ENCODE results near the gene PHKB. TPM values are rescaled to one million over a fixed set of nuclear protein-coding genes. Genes with fewer than 3 reads are reported as not detected.

Gene PHKB
- total RNA-seq, 2 experiments from 2014 or later, result 37.5 to 39.3 TPM

GRCh38 chr16:47476654-47477345 is 15.7 kb downstream of the PHKB start:
- ATAC-seq (ENCODE audit: low read depth) (no peak), DNase-seq (no peak)
- H3K36me3 Mint-ChIP-seq, result peaks cover 18% of the 10 kb centered on the region
- no peaks in the 10 kb centered on the region for H3K9me3 Mint-ChIP-seq
- no peaks in the 10 kb centered on the region for H3K4me1 Mint-ChIP-seq
- no peaks in the 10 kb centered on the region for H3K27me3 Mint-ChIP-seq
- H3K27ac Mint-ChIP-seq, result no peak overlapping the region
- H3K4me3 Mint-ChIP-seq, result no peak overlapping the region
- POLR2A ChIA-PET, result no interaction called here

DNA sequence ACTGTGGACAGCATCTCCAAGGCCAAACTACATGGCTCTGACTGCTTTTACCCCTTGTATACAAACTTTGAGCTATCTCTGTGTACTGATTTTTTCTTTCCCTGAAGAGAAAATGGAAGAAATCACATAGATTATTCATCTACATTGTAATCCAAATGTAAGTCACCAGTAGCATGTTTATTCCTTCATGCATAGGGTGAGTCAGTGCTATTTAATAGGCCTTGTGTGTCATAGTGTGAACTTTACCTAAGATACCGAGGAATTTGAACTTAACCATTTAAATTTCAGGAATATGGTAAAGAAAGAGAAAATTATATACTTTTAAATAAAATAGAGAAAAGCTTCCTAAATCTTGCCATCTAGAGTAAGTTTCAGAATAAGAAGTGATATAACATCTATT is 16.5 kb downstream of the PHKB start:
- Mint-ChIP-seq H3K4me3 (no peak overlapping the region), H3K27ac (no peak overlapping the region), H3K4me1 (no peaks in the 10 kb centered on the region), H3K36me3 (peaks cover 20% of the 10 kb centered on the region), H3K27me3 (no peaks in the 10 kb centered on the region), H3K9me3 (no peaks in the 10 kb centered on the region)
- POLR2A ChIA-PET, result no interaction called here
- DNase-seq (no peak), ATAC-seq (ENCODE audit: low read depth) (no peak)

DNA sequence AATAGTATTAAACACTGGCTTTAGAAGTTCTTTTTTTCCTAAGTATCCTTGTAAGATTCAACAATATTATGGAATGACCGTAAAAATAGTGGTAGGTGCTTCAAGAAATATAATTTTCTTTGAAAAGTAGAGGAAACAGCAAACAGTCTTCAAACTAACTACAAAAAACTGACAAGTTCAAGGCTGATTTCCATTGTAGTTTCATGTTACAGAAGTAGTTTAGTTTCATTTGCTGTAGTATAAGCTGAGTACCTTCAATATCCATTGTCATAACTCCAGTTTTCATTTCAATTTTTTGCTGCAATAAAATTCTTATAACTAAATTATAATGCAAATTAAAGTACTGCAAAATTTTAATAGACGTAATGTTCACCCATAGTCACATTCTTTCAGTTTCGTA is 19.3 kb downstream of the PHKB start:
- peaks cover 18% of the 10 kb centered on the region for H3K36me3 Mint-ChIP-seq
- POLR2A ChIA-PET, result no interaction called here
- no peaks in the 10 kb centered on the region for H3K9me3 Mint-ChIP-seq
- DNase-seq, result no peak
- H3K27me3 Mint-ChIP-seq, result no peaks in the 10 kb centered on the region
- H3K4me1 Mint-ChIP-seq, result no peaks in the 10 kb centered on the region
- no peak for ATAC-seq (ENCODE audit: low read depth)
- no peak overlapping the region for H3K27ac Mint-ChIP-seq
- no peak overlapping the region for H3K4me3 Mint-ChIP-seq

DNA sequence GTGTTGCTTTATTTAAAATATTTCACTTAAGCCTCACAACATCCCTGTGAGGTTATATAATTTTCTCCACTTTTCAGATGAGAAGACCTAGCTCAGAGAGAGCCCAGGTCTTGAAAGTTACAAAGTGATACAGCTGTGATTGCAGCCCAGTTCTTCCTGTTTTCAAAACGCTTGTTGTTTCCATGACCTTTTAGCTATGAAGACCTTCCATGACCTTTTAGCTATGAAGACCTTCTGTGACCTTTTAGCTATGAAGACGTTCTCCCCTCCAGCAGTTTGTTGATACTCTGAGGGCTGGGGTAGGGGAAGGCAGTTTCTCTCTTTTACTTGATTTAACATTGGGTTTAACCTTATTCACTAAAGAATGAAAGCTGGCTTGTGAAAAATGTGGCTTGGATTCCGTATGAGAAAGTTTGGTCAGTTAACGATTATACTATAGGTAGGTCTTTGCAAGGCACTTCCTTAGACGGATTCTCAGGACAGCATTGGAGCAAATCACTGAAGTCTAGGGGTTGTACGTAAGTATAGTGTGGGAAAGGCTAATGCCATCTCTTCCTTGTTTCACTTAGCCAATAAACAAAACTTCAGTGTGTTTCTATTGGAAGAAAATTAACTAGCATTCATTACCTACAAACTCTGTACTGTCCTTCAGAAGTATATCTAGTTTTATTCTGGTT is 20.7 kb downstream of the PHKB start:
- H3K36me3 Mint-ChIP-seq, result peaks cover 18% of the 10 kb centered on the region
- no peaks in the 10 kb centered on the region for H3K4me1 Mint-ChIP-seq
- ATAC-seq (ENCODE audit: low read depth) (no peak), DNase-seq (no peak)
- POLR2A ChIA-PET, result no interaction called here
- H3K4me3 Mint-ChIP-seq, result no peak overlapping the region
- H3K27ac Mint-ChIP-seq, result no peak overlapping the region
- H3K27me3 Mint-ChIP-seq, result no peaks in the 10 kb centered on the region
- peaks cover 4% of the 10 kb centered on the region for H3K9me3 Mint-ChIP-seq

- no peak for ATAC-seq (ENCODE audit: low read depth)
- Mint-ChIP-seq H3K27ac (no peak overlapping the region), H3K27me3 (no peaks in the 10 kb centered on the region), H3K4me3 (no peak overlapping the region), H3K36me3 (peaks cover 31% of the 10 kb centered on the region), H3K9me3 (peaks cover 7% of the 10 kb centered on the region), H3K4me1 (no peaks in the 10 kb centered on the region)
- POLR2A ChIA-PET, result interaction anchor here (0.7 kb wide), 1 partner anchor 587 kb away, joined by 6 read pairs; no protein-coding TSS in a partner anchor
- DNase-seq, result no peak
Measured at GRCh38 chr16:47483616-47484015, 22.5 kb downstream of the PHKB start.

GRCh38 chr16:47486856-47487255 is 25.7 kb downstream of the PHKB start:
- Mint-ChIP-seq H3K4me1 (no peaks in the 10 kb centered on the region), H3K27me3 (no peaks in the 10 kb centered on the region), H3K27ac (no peak overlapping the region), H3K9me3 (peaks cover 20% of the 10 kb centered on the region), H3K4me3 (no peak overlapping the region), H3K36me3 (peaks cover 42% of the 10 kb centered on the region)
- DNase-seq, result no peak
- POLR2A ChIA-PET, result no interaction called here
- no peak for ATAC-seq (ENCODE audit: low read depth)

- Mint-ChIP-seq H3K4me1 (peaks cover 4% of the 10 kb centered on the region), H3K27ac (no peak overlapping the region), H3K4me3 (no peak overlapping the region), H3K9me3 (peaks cover 20% of the 10 kb centered on the region), H3K27me3 (no peaks in the 10 kb centered on the region), H3K36me3 (peaks cover 48% of the 10 kb centered on the region)
- POLR2A ChIA-PET, result no interaction called here
- DNase-seq (no peak), ATAC-seq (ENCODE audit: low read depth) (no peak)
Measured at GRCh38 chr16:47488051-47488450, 26.9 kb downstream of the PHKB start.

- peaks cover 46% of the 10 kb centered on the region for H3K36me3 Mint-ChIP-seq
Measured at GRCh38 chr16:47490471-47490870, 29.3 kb downstream of the PHKB start.

GRCh38 chr16:47492036-47492427 is 30.9 kb downstream of the PHKB start:
- no peak overlapping the region for H3K27ac Mint-ChIP-seq
- peaks cover 16% of the 10 kb centered on the region for H3K9me3 Mint-ChIP-seq
- peaks cover 4% of the 10 kb centered on the region for H3K4me1 Mint-ChIP-seq
- H3K4me3 Mint-ChIP-seq, result no peak overlapping the region
- peaks cover 44% of the 10 kb centered on the region for H3K36me3 Mint-ChIP-seq
- H3K27me3 Mint-ChIP-seq, result no peaks in the 10 kb centered on the region
- POLR2A ChIA-PET, result no interaction called here
- DNase-seq, result no peak
- ATAC-seq (ENCODE audit: low read depth), result no peak

More at GRCh38 chr16:47490471-47490870, 29.3 kb downstream of the PHKB start:
- POLR2A ChIA-PET, result no interaction called here
- Mint-ChIP-seq H3K4me1 (peaks cover 4% of the 10 kb centered on the region), H3K4me3 (no peak overlapping the region), H3K9me3 (peaks cover 20% of the 10 kb centered on the region), H3K27me3 (no peaks in the 10 kb centered on the region), H3K27ac (no peak overlapping the region)
- no peak for DNase-seq
- no peak for ATAC-seq (ENCODE audit: low read depth)

DNA sequence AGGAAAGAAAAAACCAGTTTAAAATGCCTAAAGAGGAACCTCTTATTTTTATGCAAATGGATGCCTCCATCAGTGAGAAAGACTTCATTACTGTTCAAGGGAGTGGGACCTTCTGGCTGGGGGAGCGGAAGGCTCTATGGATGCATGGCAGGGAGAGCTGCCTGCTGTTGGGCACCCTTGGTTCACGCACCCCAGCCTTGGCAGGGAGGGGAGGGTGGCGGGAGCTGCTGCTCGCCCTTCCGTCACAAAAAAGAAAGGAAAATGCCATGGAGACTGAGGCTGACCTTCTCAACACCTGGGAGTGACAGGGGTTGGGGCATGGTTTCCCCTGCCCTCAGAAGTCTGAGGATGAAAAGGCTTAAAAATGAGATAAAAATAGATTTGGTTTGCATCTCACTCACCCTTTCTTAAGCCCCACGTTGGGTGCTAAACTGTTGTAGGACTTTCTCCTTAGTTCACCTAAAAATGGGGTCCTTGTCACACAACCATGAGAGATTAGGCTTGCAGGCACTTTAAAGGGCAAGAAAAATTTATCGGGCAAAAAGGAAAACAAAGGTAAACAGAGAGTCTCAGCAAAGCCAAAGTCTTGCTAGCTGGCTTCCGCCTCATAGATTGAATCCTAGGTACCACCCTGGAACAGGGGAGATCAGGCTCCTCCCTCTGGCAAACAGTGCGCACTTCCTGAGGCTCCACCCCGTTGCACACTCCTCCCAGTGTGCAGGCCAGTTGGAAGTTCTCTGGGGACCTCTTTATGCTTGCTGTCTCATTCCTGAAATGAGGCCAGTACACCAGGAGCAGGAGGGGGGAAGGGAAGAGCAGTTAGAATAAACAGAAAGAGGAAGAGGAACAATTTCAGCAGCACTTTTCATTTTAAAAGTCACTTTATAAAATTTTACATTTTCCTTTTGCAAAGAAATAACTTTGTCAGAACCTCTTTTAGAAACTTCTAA is 31.6 kb downstream of the PHKB start:
- H3K9me3 Mint-ChIP-seq, result peaks cover 15% of the 10 kb centered on the region
- peak overlapping the region; percentile 44 for H3K4me3 Mint-ChIP-seq

GRCh38 chr16:47493381-47494337 is 32.5 kb downstream of the PHKB start:
- H3K27ac Mint-ChIP-seq, result no peak overlapping the region
- no peak for ATAC-seq (ENCODE audit: low read depth)
- H3K9me3 Mint-ChIP-seq, result peaks cover 13% of the 10 kb centered on the region
- no peak overlapping the region for H3K4me3 Mint-ChIP-seq
- H3K4me1 Mint-ChIP-seq, result peaks cover 4% of the 10 kb centered on the region
- peaks cover 37% of the 10 kb centered on the region for H3K36me3 Mint-ChIP-seq
- no peak for DNase-seq
- no peaks in the 10 kb centered on the region for H3K27me3 Mint-ChIP-seq
- POLR2A ChIA-PET, result interaction anchor here (0.5 kb wide), 1 partner anchor 380 kb away, joined by 3 read pairs; no protein-coding TSS in a partner anchor

More for the DNA sequence above, 31.6 kb downstream of the PHKB start:
- POLR2A ChIA-PET, result interaction anchor here (0.5 kb wide), 1 partner anchor 380 kb away, joined by 3 read pairs; no protein-coding TSS in a partner anchor
- H3K27me3 Mint-ChIP-seq, result no peaks in the 10 kb centered on the region
- H3K4me1 Mint-ChIP-seq, result peaks cover 4% of the 10 kb centered on the region
- H3K27ac Mint-ChIP-seq, result peak overlapping the region; percentile 39
- ATAC-seq (ENCODE audit: low read depth), result no peak
- H3K36me3 Mint-ChIP-seq, result peaks cover 41% of the 10 kb centered on the region
- no peak for DNase-seq

DNA sequence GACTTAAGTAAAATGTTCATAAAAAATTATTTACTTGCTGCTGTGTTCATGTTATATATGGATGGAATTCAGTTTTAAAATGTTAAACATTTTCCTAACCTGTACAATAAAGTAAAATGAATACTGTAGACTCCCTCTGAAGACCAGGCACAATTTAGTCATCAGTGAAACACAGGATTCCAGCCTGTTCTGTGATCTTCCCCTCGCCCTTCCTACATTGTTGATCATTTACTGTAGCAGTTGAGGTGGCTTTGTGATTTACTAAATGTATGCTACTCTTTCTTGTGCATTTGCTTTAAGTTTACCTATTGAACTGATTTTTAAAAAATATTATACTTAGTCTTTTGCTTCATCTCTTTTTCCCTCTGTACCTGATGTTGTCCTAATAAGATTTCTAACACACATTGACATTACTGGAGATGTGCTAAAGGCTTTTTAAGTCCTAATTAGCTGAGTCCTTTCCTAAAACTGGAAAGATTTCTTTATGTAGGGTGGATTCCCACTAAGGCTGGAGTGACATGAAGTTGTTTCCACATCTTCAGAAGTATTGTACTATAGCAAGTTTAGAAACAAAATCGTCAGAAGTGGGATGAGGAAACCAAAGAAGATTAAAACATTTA is 38.1 kb downstream of the PHKB start:
- no peaks in the 10 kb centered on the region for H3K27me3 Mint-ChIP-seq
- POLR2A ChIA-PET, result no interaction called here
- no peaks in the 10 kb centered on the region for H3K9me3 Mint-ChIP-seq
- DNase-seq (no peak), ATAC-seq (ENCODE audit: low read depth) (no peak)
- no peak overlapping the region for H3K27ac Mint-ChIP-seq
- no peaks in the 10 kb centered on the region for H3K4me1 Mint-ChIP-seq
- H3K4me3 Mint-ChIP-seq, result no peak overlapping the region
- peaks cover 43% of the 10 kb centered on the region for H3K36me3 Mint-ChIP-seq

Data from activated naive CD8-positive, alpha-beta T cell treated with anti-CD3 and anti-CD28 coated beads, Interleukin-2, amount 10 ng/mL, durations not matched to agents 7 days and 5 days (primary cell).